HG03045 (cell line): ENCODE data around the gene MYO18A.

ENCODE experiments used
- ATAC-seq: cut with Tn5 transposase; IDR thresholded peaks from one replicate; pipeline ENCODE4 v1.9.1; 2021; ENCODE audit warnings: mild to moderate bottlenecking, moderate library complexity; ENCODE audit not compliant: unreplicated experiment

The MYO18A gene

DNA sequence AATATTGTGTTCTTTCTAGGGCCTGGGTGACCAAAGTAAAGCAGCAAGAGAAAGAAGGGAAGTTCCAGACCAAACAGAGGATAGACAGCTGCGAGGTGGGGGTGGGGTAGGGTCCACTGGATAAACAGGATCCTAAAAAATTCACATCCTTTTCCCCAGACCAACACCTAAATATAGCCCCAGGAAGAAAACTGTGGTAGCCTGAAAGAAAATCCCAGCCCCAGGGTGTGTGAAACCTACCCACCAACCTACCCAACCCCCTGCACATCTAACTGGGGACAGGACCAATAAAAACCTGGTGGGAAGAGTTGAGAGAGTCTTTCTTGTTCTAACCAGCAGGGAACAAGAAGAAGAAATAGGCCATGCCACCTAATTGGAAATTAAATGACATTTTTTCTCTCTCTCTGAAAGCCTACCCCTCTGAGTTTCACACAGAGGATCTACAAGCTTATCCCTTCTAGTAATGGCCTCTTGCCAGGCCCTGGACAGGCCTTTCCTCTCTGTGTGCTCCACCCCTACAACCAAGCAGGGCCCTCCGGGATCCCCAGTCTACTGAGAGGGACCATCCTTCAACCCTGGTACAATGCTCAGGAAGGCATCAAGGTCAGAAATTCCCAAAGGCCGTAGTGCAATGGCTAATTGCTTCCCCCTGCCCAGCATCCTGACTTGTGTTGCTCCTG is 12.0 kb downstream of the MYO18A start:
- no peak for ATAC-seq

DNA sequence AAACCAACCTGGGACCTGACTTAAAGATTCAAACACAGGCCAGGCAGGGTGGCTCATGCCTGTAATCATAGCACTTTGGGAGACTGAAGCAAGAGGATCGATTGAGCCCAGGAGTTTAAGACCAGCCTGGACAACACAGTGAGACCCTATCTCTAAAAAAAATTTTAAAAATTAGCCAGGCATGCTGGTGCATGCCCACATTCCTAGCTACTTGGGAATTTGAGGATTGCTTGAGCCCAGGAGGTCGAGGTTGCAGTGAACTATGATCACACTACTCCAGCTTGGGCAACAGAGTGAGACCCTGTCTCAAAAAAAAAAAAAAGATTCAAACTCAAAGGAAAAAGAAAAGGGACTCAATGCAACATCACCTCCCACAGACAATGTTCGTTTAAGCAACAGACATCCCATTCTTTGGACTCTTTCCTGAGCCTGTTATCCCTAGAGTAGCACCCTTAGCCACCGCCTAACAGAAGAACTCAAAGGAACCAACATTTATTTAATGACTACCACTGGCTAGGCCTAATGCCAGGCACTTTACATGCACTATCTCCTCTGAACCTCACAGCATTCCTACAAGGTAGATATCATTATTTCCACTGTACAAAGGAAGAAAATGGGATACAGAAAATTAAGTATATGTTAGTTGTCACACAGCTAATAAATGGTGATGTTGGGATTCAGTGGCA is 12.7 kb downstream of the MYO18A start:
- ATAC-seq = no peak

DNA sequence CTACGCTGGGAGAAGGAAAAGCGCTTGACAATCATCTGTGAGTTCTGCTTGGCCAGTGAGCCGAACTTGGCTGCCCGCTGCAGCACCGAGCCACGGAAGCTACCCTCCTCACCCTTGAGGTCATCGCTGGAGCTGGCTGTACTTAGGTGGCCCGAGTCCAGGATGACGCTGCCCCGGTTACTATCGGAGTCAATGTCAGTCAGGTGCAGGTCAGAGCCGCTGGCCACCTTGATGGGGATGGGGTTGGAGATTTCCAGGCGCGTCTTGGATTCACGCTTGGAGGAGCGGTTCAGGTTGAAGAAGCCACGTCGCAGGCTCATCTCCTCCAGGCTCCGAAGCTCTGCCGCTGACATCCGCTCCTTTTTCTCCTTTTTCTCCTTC is 13.7 kb downstream of the MYO18A start:
- no peak for ATAC-seq

DNA sequence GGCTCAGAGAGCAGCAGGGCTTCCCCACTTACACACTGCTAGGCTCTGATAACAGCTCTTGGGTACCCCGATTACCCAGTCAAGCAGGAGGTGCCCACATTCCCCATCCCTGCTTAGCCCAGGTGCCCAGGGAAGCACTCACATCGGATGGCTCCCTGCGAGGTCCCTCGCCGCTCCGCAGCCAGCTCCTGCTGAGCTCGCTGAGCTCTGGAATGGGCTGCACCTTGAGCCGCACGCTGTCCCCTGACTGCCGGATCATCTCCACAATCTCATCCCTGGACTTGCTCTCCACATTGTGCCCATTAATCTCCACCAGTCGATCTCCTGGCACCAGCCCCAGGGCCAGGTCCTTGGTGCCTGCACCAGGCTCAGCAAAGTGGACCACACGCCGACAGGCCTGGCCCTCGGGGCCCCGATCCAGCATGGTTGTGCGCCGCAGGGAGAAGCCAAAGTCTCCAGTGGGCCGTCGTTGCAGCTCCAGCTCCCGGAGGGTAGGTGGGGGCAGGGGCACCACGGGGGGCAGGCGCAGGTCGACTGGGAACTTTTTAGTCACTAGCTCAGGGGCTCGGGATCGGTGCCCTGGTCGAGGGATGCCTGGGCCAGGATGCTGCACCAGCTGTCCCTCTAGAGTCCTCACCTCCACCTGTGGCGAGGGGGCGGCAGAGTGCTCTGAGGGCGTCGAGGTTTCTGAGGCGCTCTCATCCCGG is 14.2 kb downstream of the MYO18A start:
- ATAC-seq = no peak

DNA sequence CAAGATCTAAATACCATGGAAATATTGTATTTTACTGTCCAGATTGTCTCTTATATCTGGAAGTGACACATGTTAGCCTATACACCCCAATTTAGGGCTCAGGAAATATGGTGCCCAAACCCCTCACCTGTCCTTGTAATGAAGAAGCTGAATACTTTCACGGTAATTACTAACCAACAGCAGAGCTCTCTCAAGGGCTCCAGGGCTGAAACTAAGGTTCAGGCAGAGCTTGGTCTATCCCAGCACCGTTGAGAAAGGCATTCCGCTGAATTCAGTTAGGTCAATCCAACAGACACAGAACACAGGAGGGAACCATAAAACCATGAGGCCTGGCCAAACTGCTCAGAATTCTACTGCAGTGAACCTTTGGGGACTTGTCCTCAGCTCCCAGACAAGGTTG is 14.9 kb downstream of the MYO18A start:
- no peak for ATAC-seq

DNA sequence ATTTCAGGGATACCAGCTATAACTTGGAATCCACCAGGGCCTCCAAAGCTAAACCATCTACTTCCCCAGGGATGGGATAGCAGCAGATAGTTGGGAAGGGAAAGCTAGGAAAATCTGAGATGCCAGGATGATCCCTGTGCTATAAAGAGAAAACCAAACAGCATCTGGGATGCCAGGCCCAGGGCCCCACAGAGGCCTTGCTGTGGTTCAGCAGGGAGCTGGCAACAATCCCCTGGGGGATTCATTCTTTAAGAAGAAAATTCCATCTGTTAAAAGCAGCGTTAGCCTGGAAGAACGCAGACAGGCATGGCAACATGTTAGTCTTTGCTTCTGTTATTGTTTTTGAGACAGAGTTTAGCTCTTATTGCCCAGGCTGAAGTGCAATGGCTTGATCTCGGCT is 16.6 kb downstream of the MYO18A start:
- ATAC-seq = no peak

DNA sequence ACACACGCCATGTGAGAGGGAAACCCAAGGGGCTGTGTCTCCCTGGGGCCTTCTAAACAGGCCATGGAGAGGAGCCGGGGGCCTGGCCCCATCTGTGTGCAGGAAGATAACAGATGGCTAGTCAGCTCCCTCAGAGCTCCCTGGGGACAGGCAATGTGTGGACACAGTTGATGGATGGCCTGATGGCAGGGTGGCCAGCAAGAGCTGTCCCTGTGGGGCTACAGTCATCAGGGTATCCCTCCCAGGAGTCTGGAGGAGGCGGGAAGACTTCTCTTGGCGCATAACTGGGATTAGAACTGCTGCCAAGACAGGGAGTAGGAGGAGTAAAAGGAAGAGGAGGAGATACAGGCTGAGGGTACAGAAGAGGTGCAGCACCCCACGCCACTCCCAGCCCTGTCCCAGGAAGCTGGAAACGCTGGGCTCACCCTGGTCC is 17.3 kb downstream of the MYO18A start:
- no peak for ATAC-seq

DNA sequence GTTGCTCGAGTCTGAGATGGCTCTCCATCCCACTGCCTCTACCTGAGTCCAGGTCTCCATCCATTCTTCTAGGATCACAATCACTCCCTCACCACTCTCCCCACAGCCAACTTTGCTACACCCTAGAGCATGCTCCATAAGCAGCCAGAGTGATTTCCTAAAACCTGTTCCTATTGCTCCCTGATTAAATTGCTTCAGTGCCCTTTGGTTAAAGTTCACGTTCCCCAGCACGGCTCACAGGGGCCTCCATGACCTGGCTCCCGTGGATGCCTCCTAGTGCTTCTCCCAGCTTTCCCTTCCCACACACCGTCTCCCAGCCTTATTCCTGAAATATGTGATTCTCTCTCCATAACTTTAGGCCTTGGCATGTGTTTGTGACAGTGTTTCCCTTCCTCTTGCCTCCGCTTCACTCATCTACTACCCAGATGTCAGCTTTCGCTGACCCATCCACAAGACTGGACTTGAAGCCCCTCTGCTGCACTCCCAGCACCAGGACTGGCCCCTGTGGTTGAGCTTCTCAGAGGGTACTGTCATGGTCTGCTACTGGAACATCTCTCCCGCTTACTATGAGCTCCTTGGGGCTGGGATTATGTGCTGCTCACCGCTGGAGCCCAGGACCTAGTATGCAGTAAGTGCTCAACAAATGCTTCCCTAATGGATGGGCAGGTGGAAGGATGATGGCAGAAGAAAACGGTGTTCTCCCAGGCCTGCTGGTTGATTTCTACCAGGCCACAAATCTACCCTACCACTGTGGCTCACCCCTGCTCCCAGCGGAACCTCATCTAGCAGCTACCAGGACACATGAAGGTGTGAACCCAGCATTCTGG is 17.9 kb downstream of the MYO18A start:
- no peak for ATAC-seq

DNA sequence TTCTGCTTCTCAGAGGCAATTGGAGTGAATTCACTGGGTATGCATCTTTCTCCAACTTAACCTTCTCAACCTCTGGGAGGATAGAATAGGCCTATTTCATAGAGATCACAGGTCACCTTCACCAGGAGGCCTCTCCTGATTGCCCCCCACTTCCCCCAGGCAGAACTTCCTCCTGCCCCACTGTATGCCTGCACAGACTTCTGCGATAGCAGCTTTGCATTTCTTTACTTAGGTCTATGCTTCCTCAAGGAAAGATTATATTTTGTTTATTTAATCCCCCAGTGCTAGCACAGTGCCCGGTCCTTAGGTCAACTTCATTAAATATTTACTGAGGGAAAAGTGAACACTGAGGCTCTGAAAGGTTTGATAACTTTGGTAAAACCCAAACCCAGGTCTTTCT is 19.9 kb downstream of the MYO18A start:
- no peak for ATAC-seq

DNA sequence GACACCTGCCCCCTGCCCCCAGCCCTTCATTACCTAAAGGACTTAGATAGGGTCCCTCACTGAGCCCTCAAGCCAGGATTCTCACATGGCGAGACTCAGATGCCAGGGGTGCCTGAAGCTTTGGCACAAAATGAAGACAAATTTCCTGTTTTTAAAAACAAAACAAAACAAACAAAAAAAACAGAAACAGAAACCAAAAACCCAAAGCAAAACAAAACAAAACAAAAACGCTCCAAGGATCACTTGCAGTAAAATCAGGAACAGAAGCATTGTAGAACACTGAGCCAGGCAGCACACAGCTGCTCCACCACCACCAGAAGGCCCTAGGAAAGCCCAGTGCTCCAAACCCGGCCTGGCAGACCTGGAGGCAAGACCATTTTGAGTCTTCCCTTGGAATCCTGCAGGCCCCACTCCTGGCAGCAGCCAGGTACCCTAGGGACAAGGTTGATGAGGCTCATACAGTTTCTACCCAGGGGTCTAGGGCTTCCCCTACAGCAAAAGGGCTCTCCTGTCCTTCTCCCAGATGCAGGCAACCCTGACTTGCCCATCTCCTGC is 20.8 kb downstream of the MYO18A start:
- ATAC-seq = no peak

DNA sequence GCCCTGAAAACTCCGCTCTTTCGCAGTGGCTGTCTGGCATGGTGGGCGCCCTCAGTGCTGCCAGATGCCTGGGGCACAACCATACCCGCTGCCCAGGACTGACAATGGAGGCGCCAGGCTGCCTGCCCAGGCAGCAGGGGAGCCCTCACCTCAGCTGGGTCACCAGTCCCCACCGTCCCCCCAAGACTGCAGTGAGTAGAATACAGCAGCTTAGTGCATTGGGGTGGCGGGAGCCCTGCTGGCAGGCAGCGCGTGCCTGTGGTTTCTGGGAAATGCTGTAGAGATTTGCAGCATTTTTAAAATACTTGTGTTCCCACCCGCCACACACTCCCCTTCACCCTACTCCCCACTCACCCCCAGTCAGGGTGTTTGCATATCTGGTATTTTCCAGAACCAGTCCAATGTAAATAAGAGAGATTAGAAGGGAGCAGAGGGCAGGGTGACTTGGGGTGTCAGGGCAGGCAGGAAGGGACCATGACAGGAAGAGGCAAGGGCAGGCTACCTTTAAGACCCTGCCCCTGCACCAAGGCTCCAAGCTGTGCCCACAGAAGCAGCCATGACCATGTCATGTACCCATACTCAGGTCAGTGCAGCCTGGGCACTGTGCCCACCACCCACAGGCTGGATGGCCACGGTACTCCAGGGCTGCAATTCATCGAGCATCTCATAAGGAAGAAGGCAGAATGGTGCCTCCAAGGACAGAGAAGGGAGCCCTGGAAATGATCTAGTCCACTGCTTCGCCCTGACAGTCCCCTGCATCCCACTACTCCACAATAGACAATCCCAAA is 21.5 kb downstream of the MYO18A start:
- no peak for ATAC-seq

DNA sequence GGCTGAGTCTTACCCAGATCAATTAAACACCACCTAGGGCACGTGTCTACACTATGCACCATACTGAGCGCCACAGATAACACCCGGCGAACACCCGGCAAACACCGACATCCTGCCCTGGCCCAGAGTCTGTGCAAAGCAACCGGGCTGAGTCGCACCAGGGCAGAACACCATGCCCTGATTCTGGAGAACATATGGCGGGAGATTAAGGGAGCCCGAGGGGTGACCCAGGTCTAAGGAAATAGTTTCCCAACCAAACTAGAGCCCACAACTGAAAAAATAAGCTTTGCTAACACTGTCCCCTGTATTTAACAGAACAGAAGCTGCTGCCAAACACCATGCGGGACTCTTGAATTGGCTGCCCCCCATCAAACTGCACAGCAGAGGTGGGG is 22.1 kb downstream of the MYO18A start:
- no peak for ATAC-seq

DNA sequence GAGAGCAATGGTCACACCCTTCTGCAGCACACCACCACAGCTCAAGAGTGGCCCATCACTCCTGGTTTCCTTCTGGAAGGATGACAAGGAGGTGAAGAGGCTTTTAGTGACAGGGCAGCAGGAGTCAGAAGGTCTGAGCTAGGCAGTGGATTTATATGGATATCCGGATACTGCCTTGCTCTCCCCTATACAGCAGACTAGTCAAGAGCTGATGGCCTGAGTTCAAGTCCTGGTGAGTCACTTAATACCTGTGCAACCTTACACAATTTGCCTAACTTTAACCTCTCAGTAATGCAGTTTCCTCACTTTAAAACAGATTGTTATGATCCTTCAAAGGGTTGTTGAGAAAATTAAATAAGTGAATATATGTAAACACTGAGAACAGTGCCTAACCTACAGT is 22.9 kb downstream of the MYO18A start:
- ATAC-seq = no peak

DNA sequence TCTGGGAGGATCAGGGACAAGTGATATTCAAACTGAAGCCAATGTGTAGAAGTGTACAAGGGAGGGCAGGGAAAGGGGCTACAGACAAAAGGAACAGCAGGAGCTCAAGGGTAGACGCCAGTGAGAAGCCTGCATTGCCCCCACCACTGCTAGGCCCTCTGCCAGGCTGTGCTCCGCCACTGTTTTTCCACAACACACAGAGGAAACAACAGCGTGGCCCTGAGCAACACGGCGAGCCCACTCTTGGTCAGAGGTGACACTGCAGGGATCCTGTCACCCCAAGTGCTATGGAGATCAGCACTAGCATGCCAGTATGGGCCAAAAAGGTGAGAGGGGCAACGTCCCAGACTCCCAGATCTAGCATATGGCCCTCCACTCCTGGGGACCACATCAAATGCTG is 23.4 kb downstream of the MYO18A start:
- ATAC-seq = no peak

DNA sequence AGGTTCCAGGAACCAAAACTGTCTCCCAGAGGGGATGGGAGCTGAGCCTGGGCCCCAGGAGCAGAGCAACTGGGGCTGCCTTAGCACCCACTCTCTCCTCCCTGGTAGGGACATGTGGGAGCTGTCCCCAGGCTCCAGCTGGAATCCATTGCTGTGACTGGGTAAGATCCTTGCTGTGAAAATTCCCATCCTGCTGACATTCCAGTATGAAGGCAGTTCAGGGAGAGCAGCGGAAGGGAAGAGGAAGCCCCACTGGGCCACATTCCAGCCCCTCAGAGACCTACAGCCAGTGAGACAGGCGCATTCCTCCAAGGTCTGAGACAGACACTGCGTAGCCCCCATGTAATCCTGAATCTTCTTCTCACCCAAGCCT is 24.2 kb downstream of the MYO18A start:
- no peak for ATAC-seq

DNA sequence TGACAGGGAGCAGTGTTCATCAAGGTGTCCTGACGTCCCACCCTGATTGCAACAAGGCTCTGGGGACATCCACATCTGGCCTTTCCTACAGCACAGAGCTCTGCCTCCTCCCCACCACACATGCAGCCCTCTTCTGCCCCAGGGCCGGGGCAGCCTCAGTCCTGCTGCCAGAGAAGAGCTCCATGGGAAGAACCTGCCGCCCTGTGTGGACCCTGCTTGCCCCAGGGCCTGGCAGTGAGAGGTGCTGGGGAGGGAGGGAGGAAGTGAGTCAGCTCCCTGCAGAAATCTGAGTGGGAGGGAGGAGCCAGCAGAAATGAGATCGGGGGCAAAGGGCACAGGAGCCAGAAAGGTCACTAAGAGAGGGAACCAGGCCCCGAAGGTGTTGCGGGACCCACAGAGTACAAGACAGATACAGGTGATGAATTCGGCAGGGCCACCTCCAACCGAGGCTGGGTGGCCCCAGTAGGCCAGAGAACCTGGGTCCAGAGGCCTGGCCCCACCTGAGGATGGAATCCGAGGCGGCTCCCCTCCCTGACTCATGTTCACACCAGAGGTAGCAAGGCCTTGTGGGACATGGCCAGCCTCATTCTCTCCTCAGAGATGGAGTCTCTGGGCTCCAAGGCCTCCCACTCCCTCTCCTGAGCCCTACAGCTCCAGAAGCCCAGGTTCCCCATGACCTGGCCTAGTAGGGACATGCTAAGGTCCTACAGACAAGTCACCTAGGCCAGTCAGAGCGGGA is 24.8 kb downstream of the MYO18A start:
- ATAC-seq = no peak

DNA sequence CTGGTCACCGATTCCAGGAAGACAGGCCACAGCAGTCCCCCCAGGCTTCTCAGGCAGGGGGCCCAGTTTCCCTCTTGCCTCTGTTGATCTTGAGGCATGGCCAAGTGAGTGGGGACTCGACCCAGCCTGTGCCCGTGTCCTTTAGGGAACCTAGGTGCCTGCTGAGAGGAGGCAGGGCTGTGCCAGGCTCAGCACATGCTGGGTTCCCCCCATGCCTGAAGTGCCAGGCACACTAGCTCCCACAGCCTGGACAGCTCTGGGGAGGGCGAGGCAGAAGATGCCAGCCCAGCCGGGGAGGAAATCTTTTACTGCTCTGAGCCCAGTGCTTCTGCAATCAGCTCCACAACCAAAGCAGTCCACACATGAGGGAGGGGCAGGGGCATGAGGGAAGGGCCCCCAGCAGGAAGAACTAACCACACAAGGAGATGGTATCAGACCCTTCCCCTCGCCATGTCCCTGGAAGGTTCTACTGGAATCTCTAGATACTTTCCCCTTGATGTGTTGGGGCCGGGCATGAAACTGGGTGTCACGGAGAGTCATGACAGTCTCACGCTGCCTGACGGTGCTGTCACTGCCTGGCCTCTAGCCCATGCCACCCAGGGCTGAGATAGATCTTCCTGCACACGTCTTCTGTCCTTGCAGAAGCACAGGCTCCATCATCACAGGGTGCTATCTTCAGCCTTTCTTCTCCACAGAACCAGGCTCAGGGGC is 25.5 kb downstream of the MYO18A start:
- no peak for ATAC-seq

DNA sequence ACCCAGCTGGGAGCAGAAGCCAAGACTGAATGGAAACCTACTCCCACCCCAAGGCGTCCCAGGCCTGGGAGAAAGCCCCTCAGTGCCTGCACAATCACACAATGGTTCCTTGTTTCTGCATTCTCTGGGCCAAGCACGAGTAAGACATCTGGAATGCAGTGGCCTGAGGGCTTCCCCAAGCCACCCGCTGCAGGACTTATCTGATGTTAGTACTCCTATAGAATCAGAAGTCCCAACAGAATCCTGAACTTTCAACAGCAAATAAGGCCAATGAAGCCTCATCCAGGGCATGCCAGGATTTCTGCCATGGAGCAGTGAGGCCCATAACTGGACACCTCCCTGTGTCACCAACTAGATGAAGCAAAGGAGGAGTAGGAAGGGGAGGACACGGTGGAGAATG is 28.6 kb downstream of the MYO18A start:
- no peak for ATAC-seq

DNA sequence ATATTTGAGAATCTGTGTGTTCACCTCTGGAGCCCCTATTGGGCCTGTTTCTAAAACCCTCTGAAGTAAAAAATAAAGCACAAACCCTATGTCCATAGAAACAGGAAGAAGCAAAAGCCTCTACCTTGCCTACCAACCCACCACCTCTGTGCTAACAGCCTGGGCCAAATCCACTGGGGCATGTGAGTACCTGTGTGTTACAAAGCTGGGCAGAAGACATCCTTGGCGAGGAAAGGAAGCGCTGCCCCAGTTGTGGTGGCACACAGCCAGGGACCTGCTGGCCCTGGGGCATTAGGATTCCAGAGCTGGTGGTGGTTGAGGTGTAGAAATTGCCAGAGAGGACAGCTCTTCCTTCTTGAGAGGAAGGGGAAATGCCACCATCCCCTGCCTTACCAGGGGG is 30.0 kb downstream of the MYO18A start:
- ATAC-seq = no peak
